Parathyroid adenoma (tissue), 2 donors: ENCODE data around the gene NDUFB6.
A peak's percentile ranks its signal among the peaks of the same experiment; 100 is the strongest.
"Not testable (repeated sequence)": the region's sequence is repeated elsewhere in the genome, so short reads cannot be mapped to it uniquely, and the experiment has no call there.

Experiments used
- H2AFZ ChIP-seq: fragments of 300-600 bp; sonication (generic); one replicate; pipeline ENCODE4 v1.7.0; 2017; ENCODE audit warnings: antibody characterized with exemption, mild to moderate bottlenecking
- H3K27ac ChIP-seq: fragments of 300-600 bp; sonication (generic); one replicate; pipeline ENCODE4 v1.7.0; 2017
- H3K27me3 ChIP-seq: fragments of 300-600 bp; sonication (generic); one replicate; pipeline ENCODE4 v1.7.0; 2017; ENCODE audit warnings: low read length; ENCODE audit not compliant: control insufficient read depth, insufficient read depth
- H3K36me3 ChIP-seq: fragments of 300-600 bp; sonication (generic); one replicate; pipeline ENCODE4 v1.7.0; 2017; ENCODE audit warnings: low read length; ENCODE audit not compliant: control insufficient read depth, insufficient read depth
- H3K4me1 ChIP-seq: fragments of 300-600 bp; sonication (generic); one replicate; pipeline ENCODE4 v1.7.0; 2017; ENCODE audit warnings: control low read depth
- H3K4me2 ChIP-seq: fragments of 300-600 bp; sonication (generic); one replicate; pipeline ENCODE4 v1.7.0; 2017; ENCODE audit warnings: low read length
- H3K4me3 ChIP-seq: fragments of 300-600 bp; sonication (generic); one replicate; pipeline ENCODE4 v1.7.0; 2017; ENCODE audit warnings: low read depth, low read length
- H3K79me2 ChIP-seq: fragments of 300-600 bp; sonication (generic); one replicate; pipeline ENCODE4 v1.7.0; 2017; ENCODE audit warnings: control low read depth
- H3K9ac ChIP-seq: fragments of 300-600 bp; sonication (generic); one replicate; pipeline ENCODE4 v1.7.0; 2017; ENCODE audit warnings: mild to moderate bottlenecking
- H3K9me3 ChIP-seq: fragments of 300-600 bp; sonication (generic); one replicate; pipeline ENCODE4 v1.7.0; 2017; ENCODE audit warnings: low read length; ENCODE audit not compliant: control insufficient read depth
- TF ChIP-seq, protein P1 (sequence below): fragments of 300-600 bp; sonication (generic); IDR thresholded peaks from one replicate; pipeline ENCODE4 v1.7.0; 2017; ENCODE audit warnings: antibody characterized with exemption, mild to moderate bottlenecking
- donor health status: primary hyperparathyroidism.

NDUFB6 gene

GRCh38 chr9:32572900-32573523 is at the start of gene NDUFB6:
Gene NDUFB6, minus strand, starts transcription at chr9:32573159. Its CDS starts 99 bp downstream, at chr9:32573060.
- H3K9ac ChIP-seq = peak within 1 kb of the TSS; percentile 43
- H3K27ac ChIP-seq = peak within 1 kb of the TSS; percentile 80
- TF ChIP-seq, protein P1, sequence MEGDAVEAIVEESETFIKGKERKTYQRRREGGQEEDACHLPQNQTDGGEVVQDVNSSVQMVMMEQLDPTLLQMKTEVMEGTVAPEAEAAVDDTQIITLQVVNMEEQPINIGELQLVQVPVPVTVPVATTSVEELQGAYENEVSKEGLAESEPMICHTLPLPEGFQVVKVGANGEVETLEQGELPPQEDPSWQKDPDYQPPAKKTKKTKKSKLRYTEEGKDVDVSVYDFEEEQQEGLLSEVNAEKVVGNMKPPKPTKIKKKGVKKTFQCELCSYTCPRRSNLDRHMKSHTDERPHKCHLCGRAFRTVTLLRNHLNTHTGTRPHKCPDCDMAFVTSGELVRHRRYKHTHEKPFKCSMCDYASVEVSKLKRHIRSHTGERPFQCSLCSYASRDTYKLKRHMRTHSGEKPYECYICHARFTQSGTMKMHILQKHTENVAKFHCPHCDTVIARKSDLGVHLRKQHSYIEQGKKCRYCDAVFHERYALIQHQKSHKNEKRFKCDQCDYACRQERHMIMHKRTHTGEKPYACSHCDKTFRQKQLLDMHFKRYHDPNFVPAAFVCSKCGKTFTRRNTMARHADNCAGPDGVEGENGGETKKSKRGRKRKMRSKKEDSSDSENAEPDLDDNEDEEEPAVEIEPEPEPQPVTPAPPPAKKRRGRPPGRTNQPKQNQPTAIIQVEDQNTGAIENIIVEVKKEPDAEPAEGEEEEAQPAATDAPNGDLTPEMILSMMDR = no peak
- no peaks in the 10 kb centered on the region for H3K9me3 ChIP-seq
- no peaks in the 10 kb centered on the region for H3K27me3 ChIP-seq
- peak within 1 kb of the TSS; percentile 86 for H3K4me3 ChIP-seq
- H2AFZ ChIP-seq = peak within 1 kb of the TSS; percentile 85
- H3K4me2 ChIP-seq = peak within 1 kb of the TSS; percentile 69
- H3K36me3 ChIP-seq = no peaks in the 10 kb centered on the region
- peaks cover 9% of the 10 kb centered on the region for H3K79me2 ChIP-seq
- H3K4me1 ChIP-seq = peaks cover 5% of the 10 kb centered on the region

DNA sequence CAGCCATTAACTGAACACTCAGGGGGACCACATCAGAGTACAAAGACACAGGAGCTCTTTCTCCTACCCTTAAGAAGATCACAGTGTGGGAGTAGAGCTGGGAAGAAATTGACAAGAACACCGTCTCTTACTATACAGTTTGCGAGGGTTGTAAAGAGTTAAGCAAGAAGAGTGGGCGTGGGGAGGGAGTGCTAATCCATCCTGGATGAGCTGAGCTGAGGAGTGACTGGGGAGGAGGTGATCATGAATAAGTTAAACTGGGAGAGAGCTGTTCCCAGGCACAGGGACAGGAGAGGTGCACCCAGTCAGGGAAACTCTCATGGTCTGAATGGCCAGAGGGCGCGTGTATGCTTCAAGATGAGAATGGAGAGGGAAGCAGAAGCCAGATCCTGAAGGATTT is 45.3 kb upstream of the NDUFB6 start:
- H3K79me2 ChIP-seq = no peaks in the 10 kb centered on the region
- no peak overlapping the region for H3K9ac ChIP-seq
- H3K36me3 ChIP-seq = no peaks in the 10 kb centered on the region
- TF ChIP-seq, protein P1 = no peak
- H3K27me3 ChIP-seq = no peaks in the 10 kb centered on the region
- no peak overlapping the region for H3K4me2 ChIP-seq
- no peaks in the 10 kb centered on the region for H3K4me1 ChIP-seq
- H3K27ac ChIP-seq = no peak overlapping the region
- no peaks in the 10 kb centered on the region for H3K9me3 ChIP-seq
- no peak overlapping the region for H2AFZ ChIP-seq
- no peak overlapping the region for H3K4me3 ChIP-seq

- Histone ChIP-seq H3K36me3 (no peaks in the 10 kb centered on the region), H3K27me3 (no peaks in the 10 kb centered on the region), H3K4me1 (no peaks in the 10 kb centered on the region)
Measured at GRCh38 chr9:32606811-32607210, 33.9 kb upstream of the NDUFB6 start.

GRCh38 chr9:32603914-32604852 is 31.2 kb upstream of the NDUFB6 start:
- H3K9ac ChIP-seq = no peak overlapping the region

More at GRCh38 chr9:32606811-32607210, 33.9 kb upstream of the NDUFB6 start:
- no peak overlapping the region for H3K4me3 ChIP-seq
- H3K79me2 ChIP-seq = no peaks in the 10 kb centered on the region
- TF ChIP-seq, protein P1 = no peak
- H3K9ac ChIP-seq = no peak overlapping the region
- no peak overlapping the region for H2AFZ ChIP-seq
- H3K4me2 ChIP-seq = no peak overlapping the region
- H3K27ac ChIP-seq = no peak overlapping the region
- no peaks in the 10 kb centered on the region for H3K9me3 ChIP-seq

DNA sequence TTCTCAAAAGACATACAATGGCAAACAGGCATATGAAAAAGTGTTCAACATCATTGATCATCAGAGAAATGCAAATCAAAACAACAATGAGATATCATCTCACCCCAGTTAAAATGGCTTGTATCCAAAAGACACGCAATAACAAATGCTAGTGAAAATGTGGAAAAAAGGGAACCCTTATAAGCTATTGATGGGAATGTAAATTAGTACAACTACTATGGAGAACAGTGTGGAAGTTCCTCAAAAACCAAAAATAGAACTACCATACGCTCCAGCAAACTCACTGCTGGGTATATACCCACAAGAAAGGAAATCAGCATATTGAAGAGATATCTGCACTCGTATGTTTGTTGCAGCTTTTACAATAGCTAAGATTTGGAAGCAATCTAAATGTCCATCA is 26.1 kb upstream of the NDUFB6 start:
- not testable (repeated sequence) for H3K9ac ChIP-seq, H3K4me1 ChIP-seq, H3K27me3 ChIP-seq, H3K4me2 ChIP-seq, H3K79me2 ChIP-seq, H3K9me3 ChIP-seq, H3K27ac ChIP-seq, H3K36me3 ChIP-seq, H3K4me3 ChIP-seq, H2AFZ ChIP-seq

More at GRCh38 chr9:32603914-32604852, 31.2 kb upstream of the NDUFB6 start:
- no peaks in the 10 kb centered on the region for H3K36me3 ChIP-seq
- no peak overlapping the region for H3K27ac ChIP-seq
- TF ChIP-seq, protein P1 = no peak
- H3K4me2 ChIP-seq = no peak overlapping the region
- H2AFZ ChIP-seq = no peak overlapping the region
- H3K27me3 ChIP-seq = no peaks in the 10 kb centered on the region
- no peaks in the 10 kb centered on the region for H3K79me2 ChIP-seq
- H3K9me3 ChIP-seq = no peaks in the 10 kb centered on the region
- no peaks in the 10 kb centered on the region for H3K4me1 ChIP-seq
- no peak overlapping the region for H3K4me3 ChIP-seq
